SK-N-SH treated with all-trans-retinoic acid at 6 μM for 48 hours (cell line): Measurements from ENCODE around the gene CCDC158.
"Not testable (repeated sequence)": the region's sequence is repeated elsewhere in the genome, so short reads cannot be mapped to it uniquely, and the experiment has no call there.

ENCODE experiments used
- ATAC-seq: fragments of 200-7000 bp; cut with Tn5 transposase; 3 replicates; pipeline ENCODE4 v1.9.1; 2020; ENCODE audit warnings: mild to moderate bottlenecking, moderate library complexity
- ARNTL ChIP-seq: fragments of 450-650 bp; formaldehyde crosslinking; IDR thresholded peaks from 2 replicates; pipeline ENCODE4 v1.5.0; 2020; ENCODE audit warnings: low read depth, mild to moderate bottlenecking, moderate library complexity, borderline replicate concordance
- BACH2 ChIP-seq: fragments of 250-450 bp; sonication (Bioruptor Pico); IDR thresholded peaks from 2 replicates; pipeline ENCODE4 v1.9.0; 2021; ENCODE audit warnings: mild to moderate bottlenecking, borderline replicate concordance
- CREB5 ChIP-seq: fragments of 250-450 bp; sonication (Bioruptor Pico); IDR thresholded peaks from 2 replicates; pipeline ENCODE4 v1.5.1; 2020; ENCODE audit warnings: low read depth, mild to moderate bottlenecking, moderate library complexity
- CSRNP3 ChIP-seq: fragments of 250-450 bp; sonication (Bioruptor Pico); IDR thresholded peaks from 2 replicates; pipeline ENCODE4 v1.5.1; 2021; ENCODE audit warnings: mild to moderate bottlenecking, moderate library complexity
- ESRRG ChIP-seq: fragments of 250-450 bp; sonication (Bioruptor Pico); IDR thresholded peaks from 2 replicates; pipeline ENCODE4 v1.6.1; 2021; ENCODE audit warnings: mild to moderate bottlenecking
- GLIS3 ChIP-seq: fragments of 250-450 bp; sonication (Bioruptor Pico); IDR thresholded peaks from 2 replicates; pipeline ENCODE4 v1.5.0; 2020; ENCODE audit warnings: mild to moderate bottlenecking, moderate library complexity
- ISL1 ChIP-seq: fragments of 250-450 bp; sonication (Bioruptor Pico); IDR thresholded peaks from 2 replicates; pipeline ENCODE4 v2.1.2; 2022; ENCODE audit warnings: mild to moderate bottlenecking, moderate library complexity
- OSR1 ChIP-seq: fragments of 250-450 bp; sonication (Bioruptor Pico); IDR thresholded peaks from 2 replicates; pipeline ENCODE4 v1.8.0; 2022; ENCODE audit warnings: moderate library complexity, mild to moderate bottlenecking, inconsistent platforms
- POU6F1 ChIP-seq: fragments of 250-450 bp; sonication (Bioruptor Pico); IDR thresholded peaks from 2 replicates; pipeline ENCODE4 v1.8.0; 2021; ENCODE audit warnings: low read depth, mild to moderate bottlenecking, moderate library complexity, borderline replicate concordance
- RARB ChIP-seq: fragments of 250-450 bp; sonication (Bioruptor Pico); IDR thresholded peaks from 2 replicates; pipeline ENCODE4 v1.8.0; 2021; ENCODE audit warnings: mild to moderate bottlenecking, moderate library complexity
- SNAI2 ChIP-seq: fragments of 250-450 bp; sonication (Bioruptor Pico); IDR thresholded peaks from 2 replicates; pipeline ENCODE4 v1.5.0; 2020; ENCODE audit warnings: mild to moderate bottlenecking, moderate library complexity
- TCF4 ChIP-seq: fragments of 250-450 bp; sonication (Bioruptor Pico); IDR thresholded peaks from 2 replicates; pipeline ENCODE4 v1.8.0; 2021; ENCODE audit warnings: mild to moderate bottlenecking, moderate library complexity, borderline replicate concordance
- TOX ChIP-seq: fragments of 250-450 bp; sonication (Bioruptor Pico); IDR thresholded peaks from 2 replicates; pipeline ENCODE4 v1.8.0; 2021; ENCODE audit warnings: mild to moderate bottlenecking, moderate library complexity, borderline replicate concordance
- TSHZ2 ChIP-seq: fragments of 250-450 bp; sonication (Bioruptor Pico); IDR thresholded peaks from 2 replicates; pipeline ENCODE4 v1.5.0; 2020; ENCODE audit warnings: mild to moderate bottlenecking, moderate library complexity
- ZC3H10 ChIP-seq: fragments of 250-450 bp; sonication (Bioruptor Pico); IDR thresholded peaks from 2 replicates; pipeline ENCODE4 v1.5.1; 2021; ENCODE audit warnings: mild to moderate bottlenecking, moderate library complexity
- ZFP30 ChIP-seq: fragments of 450-650 bp; formaldehyde crosslinking; IDR thresholded peaks from 2 replicates; pipeline ENCODE4 v1.5.0; 2022; ENCODE audit warnings: mild to moderate bottlenecking, moderate library complexity
- ZNF565 ChIP-seq: fragments of 450-650 bp; formaldehyde crosslinking; conservative IDR thresholded peaks from 2 replicates; pipeline ENCODE4 v1.5.0; 2020; ENCODE audit warnings: low read depth, mild to moderate bottlenecking, moderate library complexity
- ZNF70 ChIP-seq: fragments of 450-650 bp; formaldehyde crosslinking; IDR thresholded peaks from 2 replicates; pipeline ENCODE4 v1.5.0; 2020; ENCODE audit warnings: mild to moderate bottlenecking, moderate library complexity
- ZNF8 ChIP-seq: fragments of 450-650 bp; formaldehyde crosslinking; IDR thresholded peaks from 2 replicates; pipeline ENCODE4 v1.5.0; 2020; ENCODE audit warnings: mild to moderate bottlenecking, moderate library complexity

The CCDC158 gene

GRCh38 chr4:76300012-76300411, 120.9 kb downstream of the CCDC158 start:
- no peak for ATAC-seq
- TF ChIP-seq OSR1 (no peak), POU6F1 (CRISPR knock-in tag) (no peak), TCF4 (CRISPR knock-in tag) (no peak)

- TF ChIP-seq TCF4 (CRISPR knock-in tag) (no peak), ISL1 (CRISPR knock-in tag) (no peak)
- no peak for ATAC-seq
Measured at GRCh38 chr4:76298227-76298626, 122.7 kb downstream of the CCDC158 start.

- no peak for TF ChIP-seq BACH2 (CRISPR knock-in tag)
Measured at GRCh38 chr4:76296286-76296820, 124.6 kb downstream of the CCDC158 start.

GRCh38 chr4:76293772-76294171, 127.2 kb downstream of the CCDC158 start:
- no peak for TF ChIP-seq ZNF70 (CRISPR knock-in tag)
- TF ChIP-seq, all 23 proteins: peak for 0
- no peak for ATAC-seq

More at GRCh38 chr4:76296286-76296820, 124.6 kb downstream of the CCDC158 start:
- no peak for ATAC-seq

- TF ChIP-seq GLIS3 = no peak
- no peak for TF ChIP-seq CSRNP3
- TF ChIP-seq TOX (CRISPR knock-in tag) = no peak
- no peak for TF ChIP-seq CREB5 (CRISPR knock-in tag)
- TF ChIP-seq ZNF70 (CRISPR knock-in tag) = no peak
- no peak for TF ChIP-seq ZNF8 (CRISPR knock-in tag)
- TF ChIP-seq OSR1 = no peak
- TF ChIP-seq TCF4 (CRISPR knock-in tag) = no peak
- no peak for TF ChIP-seq ZNF565 (CRISPR knock-in tag)
- no peak for TF ChIP-seq ISL1 (CRISPR knock-in tag)
- no peak for TF ChIP-seq TSHZ2
- no peak for ATAC-seq
Measured at GRCh38 chr4:76292730-76293129, 128.2 kb downstream of the CCDC158 start.

GRCh38 chr4:76287811-76288210, 133.1 kb downstream of the CCDC158 start:
- not testable (repeated sequence) for ATAC-seq

GRCh38 chr4:76283900-76284299, 137.0 kb downstream of the CCDC158 start:
- TF ChIP-seq ZFP30 (CRISPR knock-in tag) (no peak), POU6F1 (CRISPR knock-in tag) (no peak), CSRNP3 (no peak), TCF4 (CRISPR knock-in tag) (no peak), ZC3H10 (CRISPR knock-in tag) (no peak), GLIS3 (no peak), ZNF565 (CRISPR knock-in tag) (no peak), RARB (no peak), ISL1 (CRISPR knock-in tag) (no peak), ARNTL (CRISPR knock-in tag) (no peak), BACH2 (CRISPR knock-in tag) (no peak), SNAI2 (CRISPR knock-in tag) (no peak), ESRRG (no peak)
- ATAC-seq = no peak
